RWPE2 (cell line): ENCODE results near the gene BACE1-AS.

Source experiments
- ATAC-seq: fragments of 200-7000 bp; cut with Tn5 transposase; 3 replicates; pipeline ENCODE4 v1.9.1; 2021; ENCODE audit warnings: low read depth
- DNase-seq: peaks from one replicate; pipeline ENCODE4 v3.0.0-alpha.2; 2020; ENCODE audit warnings: low spot score
- H3K27ac ChIP-seq: fragments of 450-650 bp; 2 replicates; pipeline ENCODE4 v1.5.1; 2017; ENCODE audit warnings: mild to moderate bottlenecking; ENCODE audit not compliant: poor library complexity, severe bottlenecking
- H3K27me3 ChIP-seq: fragments of 250-450 bp; sonication (Bioruptor Pico); 2 replicates; pipeline ENCODE4 v1.5.1; 2021; ENCODE audit warnings: mild to moderate bottlenecking, moderate library complexity; ENCODE audit not compliant: insufficient read depth, poor library complexity, severe bottlenecking
- H3K36me3 ChIP-seq: fragments of 250-450 bp; sonication (Bioruptor Pico); 2 replicates; pipeline ENCODE4 v1.5.1; 2020; ENCODE audit warnings: low read depth, mild to moderate bottlenecking, moderate library complexity
- H3K4me1 ChIP-seq: fragments of 250-450 bp; sonication (Bioruptor Pico); 2 replicates; pipeline ENCODE4 v1.5.1; 2021; ENCODE audit warnings: mild to moderate bottlenecking, moderate library complexity; ENCODE audit not compliant: insufficient read depth, poor library complexity, severe bottlenecking
- H3K4me3 ChIP-seq: fragments of 250-450 bp; sonication (Bioruptor Pico); 2 replicates; pipeline ENCODE4 v1.5.1; 2021; ENCODE audit warnings: mild to moderate bottlenecking, moderate library complexity; ENCODE audit not compliant: severe bottlenecking
- H3K9me3 ChIP-seq: fragments of 250-450 bp; sonication (Bioruptor Pico); 2 replicates; pipeline ENCODE4 v1.5.1; 2021; ENCODE audit warnings: mild to moderate bottlenecking, moderate library complexity; ENCODE audit not compliant: severe bottlenecking
- CTCF ChIP-seq: fragments of 450-650 bp; IDR thresholded peaks from one replicate; pipeline ENCODE4 v1.5.1; 2017; ENCODE audit warnings: mild to moderate bottlenecking, moderate library complexity; ENCODE audit not compliant: poor library complexity, severe bottlenecking

Gene BACE1-AS

GRCh38 chr11:117302228-117302627 is 11.1 kb downstream of the BACE1-AS start:
- no peak for DNase-seq
- Histone ChIP-seq H3K27ac (no peak overlapping the region), H3K27me3 (no peaks in the 10 kb centered on the region), H3K4me1 (no peaks in the 10 kb centered on the region), H3K36me3 (no peaks in the 10 kb centered on the region), H3K9me3 (no peaks in the 10 kb centered on the region), H3K4me3 (no peak overlapping the region)
- TF ChIP-seq CTCF = no peak
- no peak for ATAC-seq

GRCh38 chr11:117303101-117303500 is 12.0 kb downstream of the BACE1-AS start:
- no peaks in the 10 kb centered on the region for H3K27me3 ChIP-seq
- ATAC-seq (no peak), DNase-seq (no peak)
- no peaks in the 10 kb centered on the region for H3K9me3 ChIP-seq
- no peak overlapping the region for H3K4me3 ChIP-seq
- no peaks in the 10 kb centered on the region for H3K36me3 ChIP-seq
- TF ChIP-seq CTCF = no peak
- H3K27ac ChIP-seq = no peak overlapping the region
- no peaks in the 10 kb centered on the region for H3K4me1 ChIP-seq

- no peak for ATAC-seq
- Histone ChIP-seq H3K4me3 (no peak overlapping the region), H3K36me3 (no peaks in the 10 kb centered on the region), H3K27ac (no peak overlapping the region), H3K4me1 (no peaks in the 10 kb centered on the region), H3K27me3 (no peaks in the 10 kb centered on the region), H3K9me3 (no peaks in the 10 kb centered on the region)
- DNase-seq = no peak
- no peak for TF ChIP-seq CTCF
Measured at GRCh38 chr11:117303646-117304315, 12.6 kb downstream of the BACE1-AS start.

GRCh38 chr11:117305145-117305544 is 14.0 kb downstream of the BACE1-AS start:
- Histone ChIP-seq H3K9me3 (no peaks in the 10 kb centered on the region), H3K27ac (no peak overlapping the region), H3K36me3 (no peaks in the 10 kb centered on the region), H3K4me1 (no peaks in the 10 kb centered on the region), H3K4me3 (no peak overlapping the region), H3K27me3 (no peaks in the 10 kb centered on the region)
- ATAC-seq (0 out of 3 replicates have a peak, but pooled peaks have one; percentile 5), DNase-seq (no peak)
- no peak for TF ChIP-seq CTCF

GRCh38 chr11:117309310-117309709 is 18.2 kb downstream of the BACE1-AS start:
- Histone ChIP-seq H3K4me3 (no peak overlapping the region), H3K4me1 (no peaks in the 10 kb centered on the region), H3K36me3 (no peaks in the 10 kb centered on the region), H3K9me3 (no peaks in the 10 kb centered on the region), H3K27ac (no peak overlapping the region), H3K27me3 (no peaks in the 10 kb centered on the region)
- TF ChIP-seq CTCF = no peak
- no peak for ATAC-seq
- no peak for DNase-seq
